ENCODE results near the gene RBFOX2. TPM values are rescaled to one million over a fixed set of nuclear protein-coding genes. Genes with fewer than 3 reads are reported as not detected.

The RBFOX2 gene
- total RNA-seq, 1 donor from 2014 or later: 454 TPM

DNA sequence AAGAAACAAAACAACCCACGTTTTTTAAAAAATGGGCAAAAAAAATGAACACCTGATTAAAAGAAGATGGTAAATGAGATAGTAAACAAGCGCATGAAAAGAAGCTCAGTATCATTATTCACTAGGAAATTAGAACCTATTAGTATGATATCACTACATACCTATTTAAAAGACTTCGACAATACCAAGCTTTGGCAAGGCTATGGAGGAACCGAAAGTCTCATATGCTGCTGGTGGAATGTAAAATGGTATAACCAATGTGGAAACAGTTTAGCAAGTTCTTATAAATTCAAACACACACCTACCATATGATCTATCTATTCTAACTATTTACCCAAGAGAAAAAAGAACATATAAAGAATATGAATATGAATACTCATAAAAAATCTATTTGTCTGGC is 167.2 kb downstream of the RBFOX2 start:
- no peak for DNase-seq

DNA sequence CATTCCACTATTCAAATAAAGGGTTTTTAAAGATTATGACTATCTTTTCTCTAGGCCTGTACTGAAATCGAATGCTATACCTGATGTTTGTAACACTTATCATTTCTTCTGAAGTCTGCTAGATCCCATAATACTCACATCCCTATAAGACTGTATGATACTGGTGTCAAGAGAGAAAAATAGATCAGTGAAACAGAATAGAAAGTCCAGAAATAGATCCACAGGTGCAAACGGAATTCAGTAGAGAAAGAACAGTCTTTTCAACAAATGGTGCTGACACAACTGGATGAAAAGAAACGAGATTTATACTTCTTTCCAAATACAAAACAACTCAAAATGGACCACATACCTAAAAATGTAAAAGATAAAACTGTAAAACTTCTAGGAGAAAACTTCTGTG is 167.8 kb downstream of the RBFOX2 start:
- no peak for DNase-seq

DNA sequence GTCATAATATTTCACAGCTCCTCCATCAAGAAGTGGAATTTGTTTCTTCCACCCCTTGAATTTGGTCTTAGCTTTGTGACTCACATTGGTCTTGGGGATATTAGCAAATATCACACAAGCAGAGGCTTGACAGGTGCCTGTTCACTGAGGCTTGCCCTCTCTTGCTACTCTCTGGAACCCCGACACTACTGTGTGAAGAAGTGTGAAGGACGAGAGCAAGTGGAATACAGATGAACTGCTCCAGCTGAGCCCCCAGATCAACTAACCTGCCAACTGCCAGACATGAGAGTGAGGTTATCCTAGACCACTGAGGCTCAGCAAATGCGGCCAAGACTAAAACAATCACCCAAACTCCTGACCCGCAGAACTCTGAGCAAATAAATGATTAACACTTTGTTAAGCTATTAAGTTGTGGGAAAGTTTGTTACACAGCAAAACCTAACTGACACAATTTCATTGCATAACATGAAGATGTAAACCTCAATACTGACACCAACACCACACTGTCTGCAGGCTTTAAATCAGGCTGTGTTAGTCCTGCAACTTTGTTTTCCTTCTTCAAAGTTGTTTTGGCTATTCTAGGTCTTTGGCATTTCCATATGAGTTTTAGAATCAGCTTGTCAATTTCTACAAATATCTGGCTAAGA is 168.4 kb downstream of the RBFOX2 start:
- no peak for DNase-seq

DNA sequence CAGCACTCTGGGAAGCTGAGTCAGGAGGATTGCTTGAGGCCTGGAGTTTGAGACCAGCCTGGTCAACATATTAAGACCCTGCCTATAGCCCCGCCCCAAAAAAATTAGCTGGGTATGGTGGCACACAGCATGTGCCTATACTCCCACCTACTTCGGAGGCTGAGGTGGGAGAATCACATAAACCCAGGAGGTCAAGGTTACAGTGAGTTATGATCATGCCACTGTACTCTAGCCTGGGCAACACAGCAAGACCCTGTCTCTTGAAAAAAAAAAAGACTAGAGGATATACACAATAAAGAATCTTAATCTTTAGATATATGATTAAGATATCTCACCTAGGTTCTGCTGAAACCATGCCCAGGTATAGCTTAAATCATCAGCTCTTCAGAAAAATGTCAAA is 174.3 kb downstream of the RBFOX2 start:
- no peak for DNase-seq

DNA sequence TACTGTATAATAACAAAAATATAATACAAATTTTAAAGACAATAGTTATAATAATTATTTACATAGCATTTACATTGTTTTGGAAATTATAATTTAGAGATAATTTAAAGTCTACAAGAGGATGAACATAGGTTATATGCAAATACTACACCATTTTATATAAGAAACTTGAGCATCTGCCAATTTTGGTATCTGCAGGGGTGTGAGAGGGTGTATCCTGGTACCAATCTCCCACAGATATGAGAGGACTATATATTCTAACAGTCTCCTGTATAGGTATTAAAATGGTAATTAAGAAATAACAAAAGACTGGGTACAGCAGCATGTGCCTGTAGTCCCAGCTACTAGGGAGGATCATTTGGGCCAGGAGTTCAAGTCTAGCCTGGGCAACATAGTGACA is 176.5 kb downstream of the RBFOX2 start:
- no peak for DNase-seq

- no peak for DNase-seq
Observed at GRCh38 chr22:35850831-35851230, 177.8 kb downstream of the RBFOX2 start.

- DNase-seq: no peak
Observed at GRCh38 chr22:35846804-35847203, 181.8 kb downstream of the RBFOX2 start.

DNA sequence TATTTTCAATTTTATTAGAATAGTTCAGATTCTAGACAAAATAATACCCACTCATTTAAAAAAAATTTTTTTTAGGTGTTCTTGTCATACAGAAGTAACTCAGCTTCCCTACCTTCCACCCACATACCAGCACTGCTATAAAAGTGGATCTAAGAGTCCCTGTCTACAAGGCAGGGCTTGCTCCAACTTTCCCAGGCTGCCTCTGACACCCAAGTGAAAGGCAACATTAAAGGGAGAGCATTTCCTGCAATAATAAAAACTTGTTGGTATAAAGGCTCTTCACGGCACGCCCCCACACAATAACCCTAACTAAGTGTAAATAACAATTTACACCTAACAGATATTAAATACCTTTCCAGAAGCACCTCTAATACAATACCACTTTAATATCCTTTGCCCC is 183.7 kb downstream of the RBFOX2 start:
- DNase-seq: no peak

- no peak for DNase-seq
Observed at GRCh38 chr22:35842954-35843353, 185.7 kb downstream of the RBFOX2 start.

GRCh38 chr22:35842519-35842913 is 186.1 kb downstream of the RBFOX2 start:
- no peak for DNase-seq

DNA sequence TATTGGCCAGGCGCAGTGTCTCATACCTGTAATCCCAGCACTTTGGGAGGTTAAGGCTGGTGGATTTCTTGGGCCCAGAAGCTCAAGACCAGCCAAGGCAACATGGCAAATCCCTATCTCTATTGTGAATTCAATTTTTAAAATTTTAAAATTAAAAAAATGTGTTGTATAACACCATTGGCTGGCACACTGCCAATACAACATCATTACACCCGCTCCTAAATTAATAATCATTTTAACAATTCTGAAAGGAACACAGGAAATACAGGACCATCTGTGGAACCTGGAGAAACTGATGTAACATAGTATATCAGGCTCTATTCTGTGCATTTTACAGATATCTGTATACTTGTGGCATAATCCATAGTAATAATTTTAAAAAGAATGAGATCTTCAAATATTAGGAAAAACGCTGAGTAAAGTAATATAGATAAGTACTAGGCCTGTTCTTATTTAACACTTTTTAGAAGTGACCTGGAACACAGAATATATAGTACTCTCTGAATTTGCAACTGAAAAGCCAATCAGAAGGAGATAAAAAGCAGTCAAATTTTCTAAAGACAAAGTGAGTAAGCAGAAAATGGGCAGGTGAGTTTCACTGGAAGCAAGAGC is 186.6 kb downstream of the RBFOX2 start:
- DNase-seq: no peak

GRCh38 chr22:35840302-35840739 is 188.3 kb downstream of the RBFOX2 start:
- DNase-seq: peak; percentile 68

GRCh38 chr22:35839841-35840301 is 188.8 kb downstream of the RBFOX2 start:
- DNase-seq: no peak

DNA sequence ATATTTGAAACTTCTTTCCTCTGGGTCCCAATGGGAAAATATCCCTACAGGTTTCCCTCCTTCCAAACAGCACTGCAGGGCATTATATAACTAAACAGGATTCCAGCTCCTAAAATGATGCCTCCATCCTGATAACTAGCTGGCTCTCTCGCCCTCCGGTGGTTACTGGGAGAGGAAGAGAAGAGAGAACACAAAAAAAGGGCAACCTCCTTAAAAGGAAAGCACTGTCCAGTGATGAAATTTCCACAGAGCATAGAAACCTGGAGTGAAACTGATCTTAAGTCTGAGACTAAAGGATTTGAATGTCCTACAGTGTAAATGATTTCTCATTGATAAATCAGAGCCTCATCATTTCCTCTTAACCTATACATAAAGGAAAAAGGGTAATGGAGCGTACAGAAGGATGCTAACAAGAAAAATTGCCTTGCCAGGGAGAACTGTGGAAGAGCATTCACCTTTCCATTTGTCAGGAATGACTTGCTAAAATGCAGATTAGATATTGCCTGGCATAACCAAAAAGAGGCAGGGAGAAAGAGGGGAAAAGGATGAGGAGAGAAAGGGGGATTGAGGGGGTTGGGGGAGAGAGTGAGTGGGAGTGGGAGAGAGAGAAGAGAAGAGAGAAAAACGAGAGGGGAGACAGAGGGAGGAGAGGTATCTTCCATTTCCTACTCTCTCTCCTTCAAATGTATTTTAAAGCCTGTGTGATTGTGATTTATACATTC is 189.6 kb downstream of the RBFOX2 start:
- no peak for DNase-seq

DNA sequence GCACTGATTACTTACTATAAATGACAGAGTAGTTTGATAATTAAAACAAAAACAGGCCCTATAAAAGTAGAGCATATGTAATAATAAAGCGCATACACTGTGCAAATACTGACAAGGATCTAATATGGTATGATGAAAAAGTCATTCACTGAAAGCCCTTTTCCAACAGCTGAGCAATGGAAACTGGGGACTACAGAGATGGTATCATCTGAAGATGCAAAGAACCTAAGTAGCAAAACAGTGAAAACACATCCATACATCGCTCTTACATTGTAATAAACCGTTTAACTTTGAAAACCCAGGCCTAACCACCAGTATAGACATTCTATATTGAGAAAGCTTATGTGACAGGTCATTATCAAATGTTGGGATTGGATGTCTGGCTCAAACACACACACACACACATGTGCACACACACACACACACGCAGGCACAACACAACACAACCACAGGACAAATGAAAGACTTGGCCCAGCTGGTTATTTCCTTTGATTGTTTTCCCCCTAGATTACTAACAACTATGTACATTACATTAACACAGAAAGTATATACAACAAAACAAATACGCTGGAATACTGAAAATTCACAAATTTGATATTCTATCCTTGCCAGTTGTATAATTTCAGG is 191.4 kb downstream of the RBFOX2 start:
- no peak for DNase-seq

DNA sequence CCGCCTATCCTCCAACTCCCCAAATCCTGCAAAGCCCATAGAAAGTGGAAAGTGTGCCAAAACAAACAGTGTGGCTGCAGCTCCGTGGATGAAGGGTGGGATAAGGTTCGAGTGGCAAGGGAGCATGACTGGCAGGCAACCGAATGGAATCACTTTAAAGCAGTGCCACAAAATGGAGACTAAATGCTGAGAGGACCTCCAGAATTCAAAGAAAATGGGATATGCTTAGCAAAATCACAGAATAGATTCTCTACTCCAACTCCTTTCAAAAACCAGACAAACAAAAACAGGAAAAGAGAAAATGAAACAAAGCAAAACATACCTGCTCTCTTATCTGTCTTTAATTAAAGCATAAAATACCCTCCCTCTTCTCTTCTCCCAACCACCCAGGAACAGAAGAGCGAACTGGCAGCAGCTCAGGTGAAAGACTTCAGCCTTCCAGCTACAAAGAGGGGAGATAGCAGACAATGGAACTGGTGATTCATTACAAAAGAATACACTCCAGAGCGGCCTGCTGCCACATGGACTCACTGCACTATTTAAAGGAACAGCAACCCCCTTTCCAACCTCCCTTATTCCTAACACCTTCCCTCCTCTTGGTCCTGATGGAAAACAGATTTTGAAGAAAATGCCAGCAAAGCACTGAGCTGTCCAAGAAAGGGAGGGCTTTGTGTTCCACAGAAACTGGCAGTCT is 192.5 kb downstream of the RBFOX2 start:
- DNase-seq: no peak

DNA sequence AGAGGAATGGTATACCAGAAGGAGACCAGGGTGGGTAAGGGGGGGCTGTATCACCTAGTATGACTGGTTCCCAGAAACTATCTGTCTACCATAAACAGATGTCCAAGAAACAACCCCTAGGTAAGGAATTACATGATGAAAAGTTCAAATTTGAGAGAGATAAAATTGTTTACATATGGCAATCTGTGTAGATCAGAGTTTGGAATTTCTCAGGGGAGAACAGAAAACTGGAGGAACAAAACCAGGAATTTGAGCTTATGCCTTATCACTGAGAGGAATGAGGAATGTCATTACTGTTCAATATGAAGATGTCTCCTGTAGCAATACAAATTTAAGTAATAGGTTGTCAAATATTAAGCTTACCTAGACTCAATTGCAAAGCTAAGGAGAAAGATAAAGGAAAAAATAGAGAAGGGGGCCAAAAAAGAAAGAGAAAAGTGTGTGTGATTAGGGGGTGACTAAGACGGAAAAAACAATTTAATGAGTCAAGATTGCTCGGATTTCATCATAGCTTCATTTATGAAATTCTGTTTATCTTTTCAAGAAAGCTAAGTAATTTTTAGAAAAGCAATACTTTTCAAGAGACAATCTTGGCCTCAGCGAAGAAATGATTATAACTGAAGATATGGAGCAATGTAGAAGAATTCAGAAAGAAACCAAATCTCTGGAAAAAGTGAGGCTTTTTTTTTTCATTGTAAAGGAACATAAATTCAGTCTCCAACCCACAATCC is 193.2 kb downstream of the RBFOX2 start:
- DNase-seq: no peak

- DNase-seq: no peak
Observed at GRCh38 chr22:35834061-35834460, 194.6 kb downstream of the RBFOX2 start.

- DNase-seq: no peak
Observed at GRCh38 chr22:35830305-35830704, 198.3 kb downstream of the RBFOX2 start.

DNA sequence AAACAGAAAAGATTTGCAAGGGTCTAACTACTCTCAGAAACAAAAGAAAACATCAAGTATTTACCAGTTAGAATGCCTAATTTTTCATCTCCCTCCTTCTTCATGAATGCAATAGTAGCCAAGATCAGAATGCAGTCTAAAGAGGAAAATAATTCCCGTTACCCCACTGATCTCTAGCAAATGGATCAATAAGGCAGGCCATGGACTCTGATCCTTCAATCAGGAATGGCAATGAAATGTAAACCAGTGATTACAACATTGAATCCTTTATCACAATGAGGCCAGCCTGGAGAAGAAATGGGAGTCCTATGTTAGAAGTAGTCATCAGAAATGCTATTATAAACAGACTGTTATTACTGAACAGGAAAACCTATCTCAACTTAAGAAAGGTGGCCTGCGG is 204.4 kb downstream of the RBFOX2 start:
- DNase-seq: no peak

DNA sequence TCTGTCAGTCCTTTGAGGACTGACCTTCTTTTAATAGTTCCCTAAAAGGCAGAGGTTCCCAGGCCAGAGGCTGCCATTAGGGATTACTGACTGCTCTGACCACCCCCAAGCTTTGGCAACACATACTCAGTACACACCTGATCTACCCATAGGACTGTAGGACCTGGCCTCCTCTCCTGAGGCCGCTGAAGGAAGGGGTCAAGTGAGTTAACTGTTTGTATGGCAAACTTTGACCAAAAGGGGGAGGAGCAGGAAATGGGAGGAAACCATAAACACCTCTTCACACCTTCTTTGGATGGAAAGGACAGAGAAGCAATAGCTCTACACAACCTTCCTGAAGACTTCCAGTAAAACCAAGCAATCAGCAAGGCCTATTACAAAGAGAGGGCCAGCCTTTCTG is 207.0 kb downstream of the RBFOX2 start:
- DNase-seq: no peak

- no peak for DNase-seq
Observed at GRCh38 chr22:35819421-35819820, 209.2 kb downstream of the RBFOX2 start.

All from occipital lobe (tissue), 2 donors.